Body of pancreas (tissue), 4 donors: ENCODE measurements around the gene CSRNP2. TPM values are rescaled to one million over a fixed set of nuclear protein-coding genes. Genes with fewer than 3 reads are reported as not detected.

Source experiments
- ATAC-seq: fragments of 150-250 bp; one replicate; pipeline ENCODE4 v1.9.1; 2016
- DNase-seq, 4 donors: peaks; one replicate each; pipeline ENCODE4 v3.0.0-alpha.2; 2019
- H3K27ac ChIP-seq, 4 donors: fragments of 200-600 bp; sonication (generic); 1 replicate in 3 of 4; 2 replicates in 1 of 4; pipeline versions ENCODE4 v1.5.1 to v1.6.1; 2016 to 2019; ENCODE audit warnings: mild to moderate bottlenecking in 1 of 4, mixed read lengths in 1 of 4, moderate library complexity in 1 of 4
- H3K27me3 ChIP-seq, 2 donors: fragments of 200-600 bp; sonication (generic); one replicate each; pipeline ENCODE4 v1.6.0; 2016; ENCODE audit warnings: mild to moderate bottlenecking in 1 of 2
- H3K36me3 ChIP-seq, 2 donors: fragments of 200-600 bp; sonication (generic); replicated peaks in 1 of 2; 2 replicates each; pipeline ENCODE4 v1.5.1; 2016; ENCODE audit warnings: low read depth in 2 of 2; ENCODE audit not compliant: insufficient read depth in 1 of 2
- H3K4me1 ChIP-seq: fragments of 200-600 bp; sonication (generic); one replicate; pipeline ENCODE4 v1.6.0; 2016
- H3K4me3 ChIP-seq, 2 donors: fragments of 200-600 bp; sonication (generic); 1 replicate in 1 of 2; 2 replicates in 1 of 2; pipeline ENCODE4 v1.5.1; 2016 to 2019
- H3K9me3 ChIP-seq, 3 donors: fragments of 200-600 bp; sonication (generic); 1 replicate in 2 of 3; 2 replicates in 1 of 3; pipeline ENCODE4 v1.5.1; 2016
- CTCF ChIP-seq, 7 experiments: fragments of 450-650 bp in 4 of 7; fragments of 200-600 bp in 3 of 7; sonication (generic) in 3 of 7; IDR thresholded peaks; one replicate each; pipeline ENCODE4 v1.5.1; 2016 to 2019; ENCODE audit warnings: antibody characterized with exemption in 7 of 7
- POLR2A ChIP-seq, 3 donors: fragments of 450-650 bp; IDR thresholded peaks; one replicate each; pipeline ENCODE4 v1.6.1; 2016; ENCODE audit warnings: antibody characterized with exemption in 3 of 3, mild to moderate bottlenecking in 2 of 3
- WGBS, 2 donors: methylation state at CpG; one replicate each; pipeline ENCODE4 v1.1.5; 2017; 5-methylcytosine and 5-hydroxymethylcytosine counted together
- intact Hi-C: fragments of 100-400 bp; cut with DNase I; formaldehyde crosslinking; loops from one replicate; pipeline ENCODE4 v1.15.1; 2023
- total RNA-seq, 2 donors: library from RNA; depleted of rRNA; stranded (reverse); fragments of >200 nt; gene quantifications; one replicate each; pipeline ENCODE4 v1.1.0, GENCODE V29; 2016

The CSRNP2 gene
- total RNA-seq, 2 donors from 2014 or later = 20.8 to 25.4 TPM

- Histone ChIP-seq H3K36me3 (peaks cover 6 to 13% of the 10 kb centered on the region in 2 donors), H3K27ac (no peak overlapping the region), H3K4me3 (no peak overlapping the region), H3K9me3 (no peaks in the 10 kb centered on the region), H3K27me3 (no peaks in the 10 kb centered on the region), H3K4me1 (peaks cover 19% of the 10 kb centered on the region)
- intact Hi-C loops = no loop called here
- no peak for TF ChIP-seq POLR2A (IDR thresholded peaks at IDR 0.05)
- no peak for TF ChIP-seq CTCF (IDR thresholded peaks at IDR 0.05)
- ATAC-seq (no peak), DNase-seq (no peak)
- 81 to 89% methylated on average over 7 of the region's 7 CpGs for WGBS, 2 donors
These were observed 15.6 kb downstream of the CSRNP2 start for GRCh38 chr12:51067771-51068170.

- intact Hi-C loops = no loop called here
- Histone ChIP-seq H3K36me3 (peaks cover 6 to 13% of the 10 kb centered on the region in 2 donors), H3K27me3 (no peaks in the 10 kb centered on the region), H3K4me3 (no peak overlapping the region), H3K9me3 (no peaks in the 10 kb centered on the region), H3K27ac (no peak overlapping the region), H3K4me1 (peaks cover 19% of the 10 kb centered on the region)
- no peak for DNase-seq
- TF ChIP-seq CTCF (IDR thresholded peaks at IDR 0.05) (no peak), POLR2A (IDR thresholded peaks at IDR 0.05) (no peak)
- 73 to 100% methylated on average over 1 to 4 of the region's 4 CpGs for WGBS, 2 donors
- no peak for ATAC-seq
These were observed 16.2 kb downstream of the CSRNP2 start for GRCh38 chr12:51067229-51067628.

- ATAC-seq (peak; percentile 79), DNase-seq (peak; percentile 27 to 85 (median 62))
- peak overlapping the region in 2 of 4 donors; percentile 25 to 42 for H3K27ac ChIP-seq
- intact Hi-C loops = no loop called here
- H3K36me3 ChIP-seq = peaks cover 6 to 13% of the 10 kb centered on the region in 2 donors
- no peaks in the 10 kb centered on the region for H3K9me3 ChIP-seq
- no peak for TF ChIP-seq POLR2A (IDR thresholded peaks at IDR 0.05)
- TF ChIP-seq CTCF (IDR thresholded peaks at IDR 0.05) = no peak
- H3K27me3 ChIP-seq = no peaks in the 10 kb centered on the region
- H3K4me3 ChIP-seq = no peak overlapping the region
- H3K4me1 ChIP-seq = peaks cover 8% of the 10 kb centered on the region
- WGBS, 2 donors = 94 to 97% methylated on average over 5 of the region's 5 CpGs
These were observed 17.9 kb downstream of the CSRNP2 start for GRCh38 chr12:51065530-51065929.

- H3K4me3 ChIP-seq = no peak overlapping the region
- H3K36me3 ChIP-seq = peaks cover 9 to 32% of the 10 kb centered on the region in 2 donors
- TF ChIP-seq CTCF (IDR thresholded peaks at IDR 0.05) = no peak
- TF ChIP-seq POLR2A (IDR thresholded peaks at IDR 0.05) = no peak
- H3K27me3 ChIP-seq = no peaks in the 10 kb centered on the region
- no peak for DNase-seq
- no peak for ATAC-seq
- 59 to 64% methylated on average over 9 of the region's 9 CpGs for WGBS, 2 donors
- intact Hi-C loops = no loop called here
- peak overlapping the region in 1 of 4 donors; percentile 18 for H3K27ac ChIP-seq
- no peaks in the 10 kb centered on the region for H3K9me3 ChIP-seq
- peaks cover 8% of the 10 kb centered on the region for H3K4me1 ChIP-seq
These were observed 20.6 kb downstream of the CSRNP2 start for GRCh38 chr12:51062631-51063397.

- Histone ChIP-seq H3K9me3 (no peaks in the 10 kb centered on the region), H3K36me3 (peaks cover 18 to 37% of the 10 kb centered on the region in 2 donors), H3K27ac (no peak overlapping the region), H3K27me3 (no peaks in the 10 kb centered on the region), H3K4me1 (no peaks in the 10 kb centered on the region), H3K4me3 (no peak overlapping the region)
- 82 to 90% methylated on average over 5 to 7 of the region's 7 CpGs for WGBS, 2 donors
- DNase-seq = no peak
- TF ChIP-seq POLR2A (IDR thresholded peaks at IDR 0.05) (no peak), CTCF (IDR thresholded peaks at IDR 0.05) (no peak)
- intact Hi-C loops = no loop called here
- no peak for ATAC-seq
These were observed 24.3 kb downstream of the CSRNP2 start for GRCh38 chr12:51059086-51059485.
